ENCODE measurements around the gene LUM. TPM values are rescaled to one million over a fixed set of nuclear protein-coding genes. Genes with fewer than 3 reads are reported as not detected.

The LUM gene
- polyA plus RNA-seq, 3 donors = not detected

- H3K27me3 ChIP-seq (ENCODE audit: control insufficient read depth in 2 of 2, insufficient read depth in 2 of 2, low read length in 2 of 2) = no peaks in the 10 kb centered on the region
- H3K9me3 ChIP-seq (replicated peaks in 1 of 2; ENCODE audit: control insufficient read depth in 1 of 2, insufficient read depth in 1 of 2, low read length in 2 of 2) = no peaks in the 10 kb centered on the region
- DNase-seq = no peak
- no peaks in the 10 kb centered on the region for H3K9me3 Mint-ChIP-seq
- TF ChIP-seq CTCF (IDR thresholded peaks at IDR 0.05) = no peak
- H4K20me1 ChIP-seq (ENCODE audit: insufficient read depth, low read length) = no peaks in the 10 kb centered on the region
- H3K27ac ChIP-seq (ENCODE audit: low read depth in 1 of 2, low read length in 2 of 2) = no peak overlapping the region
- no peaks in the 10 kb centered on the region for H3K4me1 ChIP-seq (ENCODE audit: control insufficient read depth in 1 of 2, insufficient read depth in 2 of 2, low read length in 2 of 2)
- H3K4me3 Mint-ChIP-seq = no peak overlapping the region
- no peaks in the 10 kb centered on the region for H3K36me3 Mint-ChIP-seq
- no peak overlapping the region for H2AFZ ChIP-seq (ENCODE audit: insufficient read depth, low read depth, low read length, poor library complexity, severe bottlenecking)
- no peak overlapping the region for H3K4me3 ChIP-seq (replicated peaks in 1 of 3; ENCODE audit: low read depth in 2 of 3, low read length in 3 of 3)
- no peak overlapping the region for H3K4me2 ChIP-seq (replicated peaks; ENCODE audit: extremely low read depth, low read length, poor library complexity, severe bottlenecking)
- no CpG with 5 or more reads among the region's 1 CpG for WGBS (ENCODE audit: insufficient coverage)
- intact Hi-C loops (cut with micrococcal nuclease) = no loop called here
- H3K9ac ChIP-seq (ENCODE audit: insufficient read depth, low read length, poor library complexity, severe bottlenecking) = no peak overlapping the region
- no peak overlapping the region for H3K27ac Mint-ChIP-seq
- peaks cover 0 to 3% (median 0%) of the 10 kb centered on the region in 3 donors for H3K27me3 Mint-ChIP-seq (ENCODE audit: low read depth in 3 of 3)
- H3K36me3 ChIP-seq (replicated peaks in 1 of 2; ENCODE audit: control insufficient read depth in 1 of 2, insufficient read depth in 2 of 2, low read length in 2 of 2) = no peaks in the 10 kb centered on the region
- peaks cover 3% of the 10 kb centered on the region for H3K4me1 Mint-ChIP-seq
- H3K79me2 ChIP-seq (ENCODE audit: insufficient read depth, low read length) = no peaks in the 10 kb centered on the region
Measured at GRCh38 chr12:91103624-91104023, 7.7 kb downstream of the LUM start.

- Histone ChIP-seq H3K79me2 (ENCODE audit: insufficient read depth, low read length) (no peaks in the 10 kb centered on the region), H3K4me1 (ENCODE audit: control insufficient read depth in 1 of 2, insufficient read depth in 2 of 2, low read length in 2 of 2) (no peaks in the 10 kb centered on the region), H3K4me2 (replicated peaks; ENCODE audit: extremely low read depth, low read length, poor library complexity, severe bottlenecking) (no peak overlapping the region), H3K9ac (ENCODE audit: insufficient read depth, low read length, poor library complexity, severe bottlenecking) (no peak overlapping the region), H2AFZ (ENCODE audit: insufficient read depth, low read depth, low read length, poor library complexity, severe bottlenecking) (no peak overlapping the region), H4K20me1 (ENCODE audit: insufficient read depth, low read length) (no peaks in the 10 kb centered on the region), H3K27me3 (ENCODE audit: control insufficient read depth in 2 of 2, insufficient read depth in 2 of 2, low read length in 2 of 2) (no peaks in the 10 kb centered on the region), H3K36me3 (replicated peaks in 1 of 2; ENCODE audit: control insufficient read depth in 1 of 2, insufficient read depth in 2 of 2, low read length in 2 of 2) (no peaks in the 10 kb centered on the region), H3K27ac (ENCODE audit: low read depth in 1 of 2, low read length in 2 of 2) (no peak overlapping the region), H3K4me3 (replicated peaks in 1 of 3; ENCODE audit: low read depth in 2 of 3, low read length in 3 of 3) (no peak overlapping the region), H3K9me3 (replicated peaks in 1 of 2; ENCODE audit: control insufficient read depth in 1 of 2, insufficient read depth in 1 of 2, low read length in 2 of 2) (no peaks in the 10 kb centered on the region)
- Mint-ChIP-seq H3K9me3 (no peaks in the 10 kb centered on the region), H3K27ac (no peak overlapping the region), H3K4me3 (no peak overlapping the region), H3K36me3 (no peaks in the 10 kb centered on the region), H3K4me1 (peaks cover 5% of the 10 kb centered on the region), H3K27me3 (ENCODE audit: low read depth in 3 of 3) (peaks cover 0 to under 1% (median 0%) of the 10 kb centered on the region in 3 donors)
- intact Hi-C loops (cut with micrococcal nuclease) = no loop called here
- no peak for TF ChIP-seq CTCF (IDR thresholded peaks at IDR 0.05)
- no peak for DNase-seq
Measured at GRCh38 chr12:91103101-91103500, 8.2 kb downstream of the LUM start.
